H9 (cell line): ENCODE measurements around the gene ERCC5. TPM values are rescaled to one million over a fixed set of nuclear protein-coding genes. Genes with fewer than 3 reads are reported as not detected.

ENCODE experiments used
- DNase-seq: peaks from one replicate; pipeline ENCODE4 v3.0.0-alpha.2; 2017
- H2AFZ ChIP-seq: one replicate; pipeline ENCODE4 v1.6.1; 2013; ENCODE audit warnings: mild to moderate bottlenecking, low read length, control low read depth, moderate library complexity
- H2AK5ac ChIP-seq: 2 replicates; pipeline ENCODE4 v1.6.1; 2013; ENCODE audit warnings: low read length, control low read depth, mixed read lengths; ENCODE audit not compliant: insufficient read length
- H2BK120ac ChIP-seq: one replicate; pipeline ENCODE4 v1.6.1; 2013; ENCODE audit warnings: low read depth, mild to moderate bottlenecking, low read length, control low read depth, inconsistent platforms; ENCODE audit not compliant: poor library complexity, severe bottlenecking
- H2BK12ac ChIP-seq: 2 replicates; pipeline ENCODE4 v1.6.1; 2013; ENCODE audit warnings: low read length, control low read depth, mixed read lengths, low read depth; ENCODE audit not compliant: insufficient read length
- H2BK15ac ChIP-seq: 2 replicates; pipeline ENCODE4 v1.6.1; 2013; ENCODE audit warnings: low read depth, low read length, control low read depth
- H2BK20ac ChIP-seq: one replicate; pipeline ENCODE4 v1.6.1; 2013; ENCODE audit warnings: low read depth, mild to moderate bottlenecking, low read length, control low read depth, inconsistent platforms; ENCODE audit not compliant: poor library complexity, severe bottlenecking
- H2BK5ac ChIP-seq: 2 replicates; pipeline ENCODE4 v1.6.1; 2013; ENCODE audit warnings: low read length, control low read depth, mixed read lengths; ENCODE audit not compliant: insufficient read length
- H3K14ac ChIP-seq: 2 replicates; pipeline ENCODE4 v1.6.1; 2013; ENCODE audit warnings: low read length, control low read depth; ENCODE audit not compliant: insufficient read depth
- H3K18ac ChIP-seq: 2 replicates; pipeline ENCODE4 v1.6.1; 2013; ENCODE audit warnings: low read depth, mild to moderate bottlenecking, mixed read lengths, low read length, control low read depth; ENCODE audit not compliant: insufficient read length
- H3K23ac ChIP-seq: 2 replicates; pipeline ENCODE4 v1.6.1; 2013; ENCODE audit warnings: low read length, control low read depth, mixed read lengths, low read depth; ENCODE audit not compliant: insufficient read length
- H3K23me2 ChIP-seq: 2 replicates; pipeline ENCODE4 v1.6.1; 2013; ENCODE audit warnings: low read depth, mild to moderate bottlenecking, mixed read lengths, low read length, control low read depth; ENCODE audit not compliant: insufficient read length, poor library complexity, severe bottlenecking
- H3K27ac ChIP-seq: 2 replicates; pipeline ENCODE4 v1.5.1; 2013; ENCODE audit warnings: low read length, control low read depth, mixed read lengths, low read depth; ENCODE audit not compliant: insufficient read length
- H3K27me3 ChIP-seq: 2 replicates; pipeline ENCODE4 v1.6.1; 2013; ENCODE audit warnings: low read length, control low read depth, inconsistent platforms; ENCODE audit not compliant: insufficient read depth
- H3K4ac ChIP-seq: 2 replicates; pipeline ENCODE4 v1.6.1; 2013; ENCODE audit warnings: low read depth, mild to moderate bottlenecking, control low read depth, inconsistent platforms, low read length, moderate library complexity
- H3K4me1 ChIP-seq: 2 replicates; pipeline ENCODE4 v1.6.1; 2013; ENCODE audit warnings: low read length, control low read depth, inconsistent platforms; ENCODE audit not compliant: insufficient read depth
- H3K4me2 ChIP-seq: 2 replicates; pipeline ENCODE4 v1.6.1; 2013; ENCODE audit warnings: low read length, control low read depth, mixed read lengths; ENCODE audit not compliant: insufficient read length, insufficient read depth
- H3K56ac ChIP-seq: 2 replicates; pipeline ENCODE4 v1.6.1; 2013; ENCODE audit warnings: low read depth, mild to moderate bottlenecking, mixed read lengths, low read length, control low read depth; ENCODE audit not compliant: insufficient read length
- H3K79me1 ChIP-seq: 2 replicates; pipeline ENCODE4 v1.6.1; 2013; ENCODE audit warnings: low read depth, mild to moderate bottlenecking, moderate library complexity, low read length, control low read depth, inconsistent platforms; ENCODE audit not compliant: insufficient read depth, poor library complexity, severe bottlenecking
- H3K79me2 ChIP-seq: 2 replicates; pipeline ENCODE4 v1.6.1; 2013; ENCODE audit warnings: low read length, control low read depth, inconsistent platforms; ENCODE audit not compliant: insufficient read depth
- H3K9ac ChIP-seq: 2 replicates; pipeline ENCODE4 v1.6.1; 2013; ENCODE audit warnings: low read length, control low read depth, mixed read lengths; ENCODE audit not compliant: insufficient read length; ENCODE audit errors: extremely low read depth
- H3K9me3 ChIP-seq: one replicate; pipeline ENCODE4 v1.6.1; 2013; ENCODE audit warnings: low read depth, low read length, inconsistent platforms; ENCODE audit not compliant: control insufficient read depth
- H3T11ph ChIP-seq: one replicate; pipeline ENCODE4 v1.6.1; 2013; ENCODE audit warnings: mild to moderate bottlenecking, low read length, control low read depth, inconsistent platforms
- H4K20me1 ChIP-seq: one replicate; pipeline ENCODE4 v1.6.1; 2013; ENCODE audit not compliant: control insufficient read depth, insufficient read length, insufficient read depth
- H4K5ac ChIP-seq: 2 replicates; pipeline ENCODE4 v1.6.1; 2013; ENCODE audit warnings: low read depth, mild to moderate bottlenecking, mixed read lengths, low read length, control low read depth; ENCODE audit not compliant: insufficient read length
- H4K8ac ChIP-seq: replicated peaks from 2 replicates; pipeline ENCODE4 v1.6.1; 2013; ENCODE audit warnings: low read length, control low read depth, mixed read lengths, low read depth; ENCODE audit not compliant: insufficient read length
- H4K91ac ChIP-seq: 2 replicates; pipeline ENCODE4 v1.6.1; 2013; ENCODE audit warnings: low read depth, mild to moderate bottlenecking, moderate library complexity, mixed read lengths, low read length, control low read depth; ENCODE audit not compliant: insufficient read length
- H3K27ac Mint-ChIP-seq, 3 experiments: 2 replicates in 2 of 3; 3 replicates in 1 of 3; pipeline ENCODE4 v1.8.0; 2020 to 2021; ENCODE audit warnings: mixed read lengths in 3 of 3, mild to moderate bottlenecking in 1 of 3, moderate library complexity in 1 of 3
- H3K27me3 Mint-ChIP-seq: 2 replicates; pipeline ENCODE4 v1.8.0; 2021; ENCODE audit warnings: low read depth, mild to moderate bottlenecking, moderate library complexity, mixed read lengths
- H3K36me3 Mint-ChIP-seq, 3 experiments: 2 replicates in 2 of 3; 3 replicates in 1 of 3; pipeline ENCODE4 v1.8.0; 2020 to 2021; ENCODE audit warnings: low read depth in 3 of 3, mixed read lengths in 3 of 3; ENCODE audit not compliant: insufficient read depth in 1 of 3
- H3K4me1 Mint-ChIP-seq, 2 experiments: 2 replicates each; pipeline ENCODE4 v1.8.0; 2020; ENCODE audit warnings: mixed read lengths in 2 of 2
- H3K4me3 Mint-ChIP-seq, 2 experiments: 2 replicates in 1 of 2; 3 replicates in 1 of 2; pipeline ENCODE4 v1.8.0; 2020 to 2021; ENCODE audit warnings: mild to moderate bottlenecking in 2 of 2, mixed read lengths in 2 of 2, moderate library complexity in 1 of 2
- H3K9me3 Mint-ChIP-seq, 2 experiments: 2 replicates in 1 of 2; 3 replicates in 1 of 2; pipeline ENCODE4 v1.8.0; 2020; ENCODE audit warnings: mild to moderate bottlenecking in 2 of 2, mixed read lengths in 2 of 2, moderate library complexity in 1 of 2
- CTCF ChIP-seq: fragments of 200-600 bp; sonication (generic); conservative IDR thresholded peaks from 3 replicates; pipeline ENCODE4 v1.8.0; 2021; ENCODE audit warnings: antibody characterized with exemption, mild to moderate bottlenecking
- WGBS: extraction: QIAGEN DNeasy Blood & Tissue Kit; methylation state at CpG from one replicate; pipeline ENCODE4 v1.1.7; 2013; ENCODE audit warnings: missing lambda C conversion rate, low lambda C conversion rate, mixed read lengths; ENCODE audit not compliant: insufficient read length; ENCODE audit errors: extremely low coverage; 5-methylcytosine and 5-hydroxymethylcytosine counted together
- total RNA-seq: library from RNA; stranded (reverse); gene quantifications from 2 replicates; pipeline ENCODE4 v1.2.1, GENCODE V29; 2021

Gene ERCC5
- total RNA-seq, 1 experiment from 2014 or later, result 26.8 TPM

GRCh38 chr13:102902789-102903347 lies 57.0 kb downstream of the ERCC5 start:
- Histone ChIP-seq H3K27ac (no peak overlapping the region), H3K4me2 (no peak overlapping the region), H2BK20ac (no peak overlapping the region), H2AK5ac (no peak overlapping the region), H3K4me1 (no peaks in the 10 kb centered on the region), H2BK120ac (no peak overlapping the region), H3K23me2 (no peaks in the 10 kb centered on the region), H3K4ac (no peak overlapping the region), H4K5ac (no peak overlapping the region), H4K8ac (no peak overlapping the region), H3K56ac (no peak overlapping the region), H2AFZ (no peak overlapping the region), H3K79me2 (no peaks in the 10 kb centered on the region), H3K9ac (no peak overlapping the region), H4K20me1 (no peaks in the 10 kb centered on the region), H3K14ac (no peak overlapping the region), H2BK15ac (no peak overlapping the region), H3T11ph (no peak overlapping the region), H2BK5ac (no peak overlapping the region), H3K18ac (no peak overlapping the region), H3K79me1 (no peaks in the 10 kb centered on the region), H4K91ac (no peak overlapping the region), H3K27me3 (no peaks in the 10 kb centered on the region), H3K9me3 (no peaks in the 10 kb centered on the region), H2BK12ac (no peak overlapping the region), H3K23ac (no peak overlapping the region)
- WGBS, result no CpG with 5 or more reads among the region's 12 CpGs
- Mint-ChIP-seq H3K27ac (peak overlapping the region in 2 of 3 experiments; percentile 57 to 66; a peak in 2 of 7 replicates), H3K4me3 (no peak overlapping the region), H3K36me3 (no peaks in the 10 kb centered on the region), H3K4me1 (peaks cover 9% of the 10 kb centered on the region in 2 experiments), H3K9me3 (no peaks in the 10 kb centered on the region), H3K27me3 (no peaks in the 10 kb centered on the region)
- peak; percentile 73 for DNase-seq
- TF ChIP-seq CTCF, result no peak
